Activated naive CD8-positive, alpha-beta T cell treated with anti-CD3 and anti-CD28 coated beads for 36 hours (primary cell): ENCODE data around the gene TCEAL7. TPM values are rescaled to one million over a fixed set of nuclear protein-coding genes. Genes with fewer than 3 reads are reported as not detected.
"Not testable (repeated sequence)": the region's sequence is repeated elsewhere in the genome, so short reads cannot be mapped to it uniquely, and the experiment has no call there.

Experiments
- DNase-seq: peaks from one replicate; pipeline ENCODE4 v3.0.0; 2021
- H3K27ac Mint-ChIP-seq: one replicate; pipeline ENCODE4 v1.8.0; 2022; ENCODE audit warnings: mild to moderate bottlenecking, moderate library complexity, mixed read lengths
- H3K27me3 Mint-ChIP-seq: one replicate; pipeline ENCODE4 v1.8.0; 2022; ENCODE audit warnings: mild to moderate bottlenecking, mixed read lengths
- H3K36me3 Mint-ChIP-seq: one replicate; pipeline ENCODE4 v1.8.0; 2021; ENCODE audit warnings: mild to moderate bottlenecking, mixed read lengths
- H3K4me1 Mint-ChIP-seq: one replicate; pipeline ENCODE4 v1.8.0; 2021; ENCODE audit warnings: mixed read lengths
- H3K4me3 Mint-ChIP-seq: one replicate; pipeline ENCODE4 v1.8.0; 2022; ENCODE audit warnings: mild to moderate bottlenecking, moderate library complexity, mixed read lengths
- H3K9me3 Mint-ChIP-seq: one replicate; pipeline ENCODE4 v1.8.0; 2022; ENCODE audit warnings: mixed read lengths
- total RNA-seq, 2 experiments: library from RNA; stranded (reverse); gene quantifications; one replicate each; pipeline ENCODE4 v1.2.3, GENCODE V29; 2021

TCEAL7 gene
- total RNA-seq, 2 experiments from 2014 or later = not detected

- no peak for DNase-seq
- Mint-ChIP-seq H3K4me1 (peaks cover 9% of the 10 kb centered on the region), H3K27me3 (no peaks in the 10 kb centered on the region), H3K4me3 (peak overlapping the region; percentile 55), H3K9me3 (no peaks in the 10 kb centered on the region), H3K36me3 (peaks cover 5% of the 10 kb centered on the region), H3K27ac (no peak overlapping the region)
Measured at GRCh38 chrX:103357871-103358270, 27.8 kb downstream of the TCEAL7 start.

DNA sequence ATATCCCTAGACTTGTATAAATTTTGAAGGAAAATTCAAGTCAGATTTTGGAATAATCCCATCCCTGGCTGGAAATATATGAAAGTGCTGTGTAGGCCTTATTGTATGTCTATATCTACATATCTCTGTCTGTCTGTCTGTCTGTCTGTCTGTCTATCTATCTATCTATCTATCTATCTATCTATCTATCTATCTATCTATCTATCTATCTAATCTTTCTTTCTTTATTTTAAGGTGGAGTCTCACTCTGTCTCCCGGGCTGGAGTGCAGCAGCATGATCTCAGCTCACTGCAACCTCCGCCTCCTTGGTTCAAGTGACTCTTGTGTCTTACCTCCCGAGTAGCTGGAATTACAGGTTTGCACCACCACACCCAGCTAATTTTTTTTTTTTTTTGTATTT, 29.6 kb downstream of the TCEAL7 start:
- H3K27ac Mint-ChIP-seq, DNase-seq, H3K4me3 Mint-ChIP-seq, H3K4me1 Mint-ChIP-seq, H3K27me3 Mint-ChIP-seq, H3K36me3 Mint-ChIP-seq, H3K9me3 Mint-ChIP-seq: not testable (repeated sequence)

DNA sequence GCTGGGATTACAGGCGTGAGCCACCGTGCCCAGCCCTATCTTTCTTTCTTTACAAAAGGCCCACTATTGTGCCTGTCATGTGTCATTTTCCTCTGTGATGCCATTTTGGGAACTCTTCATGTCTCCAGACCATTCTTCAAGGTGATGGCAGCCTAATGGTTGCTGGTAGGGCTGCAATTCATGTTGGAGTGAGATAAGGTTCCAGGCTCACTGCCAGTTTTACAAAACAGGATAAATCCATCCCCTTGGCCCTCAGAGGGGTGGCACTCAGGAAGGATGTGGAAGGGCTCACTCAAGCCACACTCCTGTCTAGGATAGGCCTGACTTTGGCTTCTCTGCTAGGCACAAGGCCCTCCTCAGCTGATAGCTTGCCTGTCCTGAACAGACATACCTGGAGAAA, 30.1 kb downstream of the TCEAL7 start:
- no peaks in the 10 kb centered on the region for H3K27me3 Mint-ChIP-seq
- no peak overlapping the region for H3K27ac Mint-ChIP-seq
- DNase-seq = no peak
- peaks cover 5% of the 10 kb centered on the region for H3K36me3 Mint-ChIP-seq
- no peak overlapping the region for H3K4me3 Mint-ChIP-seq
- no peaks in the 10 kb centered on the region for H3K9me3 Mint-ChIP-seq
- peaks cover 9% of the 10 kb centered on the region for H3K4me1 Mint-ChIP-seq

GRCh38 chrX:103360916-103361315, 30.9 kb downstream of the TCEAL7 start:
- Mint-ChIP-seq H3K4me1 (peaks cover 5% of the 10 kb centered on the region), H3K4me3 (no peak overlapping the region), H3K9me3 (no peaks in the 10 kb centered on the region), H3K36me3 (peaks cover 5% of the 10 kb centered on the region), H3K27me3 (no peaks in the 10 kb centered on the region), H3K27ac (no peak overlapping the region)
- DNase-seq = no peak

DNA sequence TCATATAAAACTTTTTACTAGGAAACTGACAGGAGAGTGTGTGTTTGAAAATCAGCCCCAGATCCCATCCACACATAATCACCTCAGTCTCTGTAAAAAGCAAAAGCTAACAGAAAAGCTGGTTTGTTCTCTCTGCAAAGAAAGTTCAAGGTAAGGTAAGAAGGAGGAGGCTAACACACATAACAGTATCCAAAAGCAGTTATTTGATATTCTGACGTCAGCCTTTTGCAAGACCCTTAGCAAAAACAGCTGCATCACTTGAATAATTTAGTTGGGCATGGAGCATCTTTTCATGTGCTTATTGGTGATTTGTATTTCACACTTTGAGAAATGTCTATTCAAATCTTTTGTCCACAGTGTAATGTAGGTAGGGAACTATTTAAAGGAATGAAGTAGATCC, 31.8 kb downstream of the TCEAL7 start:
- DNase-seq = no peak
- Mint-ChIP-seq H3K4me1 (peaks cover 3% of the 10 kb centered on the region), H3K27ac (no peak overlapping the region), H3K27me3 (no peaks in the 10 kb centered on the region), H3K36me3 (peaks cover 5% of the 10 kb centered on the region), H3K9me3 (no peaks in the 10 kb centered on the region), H3K4me3 (no peak overlapping the region)

GRCh38 chrX:103362474-103362873, 32.4 kb downstream of the TCEAL7 start:
- Mint-ChIP-seq H3K27ac (no peak overlapping the region), H3K36me3 (peaks cover 4% of the 10 kb centered on the region), H3K4me3 (no peak overlapping the region), H3K27me3 (no peaks in the 10 kb centered on the region), H3K9me3 (no peaks in the 10 kb centered on the region), H3K4me1 (peaks cover 3% of the 10 kb centered on the region)
- no peak for DNase-seq

- no peak for DNase-seq
- Mint-ChIP-seq H3K36me3 (peaks cover 1% of the 10 kb centered on the region), H3K4me1 (no peaks in the 10 kb centered on the region), H3K27ac (no peak overlapping the region), H3K9me3 (no peaks in the 10 kb centered on the region), H3K4me3 (no peak overlapping the region), H3K27me3 (no peaks in the 10 kb centered on the region)
Measured at GRCh38 chrX:103363046-103363445, 33.0 kb downstream of the TCEAL7 start.

DNA sequence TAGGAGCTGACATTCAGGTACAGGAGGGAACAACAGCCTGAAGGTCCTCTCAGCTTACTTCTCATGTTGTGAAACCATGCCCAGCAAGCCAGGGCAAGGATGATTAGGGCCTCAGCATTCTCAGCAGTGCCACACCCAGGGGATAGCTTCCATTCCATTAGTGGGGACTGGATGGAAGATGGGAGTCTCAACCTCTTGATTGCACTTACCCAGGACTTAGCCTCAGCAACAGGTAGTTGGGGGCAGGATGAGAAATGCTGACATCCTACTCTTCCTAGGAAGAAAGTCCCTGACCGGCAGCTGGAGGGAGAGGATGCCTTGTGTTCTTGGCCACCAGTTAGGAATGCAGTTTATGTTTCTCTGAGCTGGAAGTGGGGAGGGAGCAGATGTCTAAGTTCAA, 37.5 kb downstream of the TCEAL7 start:
- Mint-ChIP-seq H3K27ac (no peak overlapping the region), H3K4me1 (no peaks in the 10 kb centered on the region)
- no peak for DNase-seq

GRCh38 chrX:103369479-103369878, 39.4 kb downstream of the TCEAL7 start:
- H3K27me3 Mint-ChIP-seq = no peaks in the 10 kb centered on the region
- H3K4me3 Mint-ChIP-seq = no peak overlapping the region
- DNase-seq = no peak
- H3K36me3 Mint-ChIP-seq = no peaks in the 10 kb centered on the region
- H3K9me3 Mint-ChIP-seq = no peaks in the 10 kb centered on the region
- no peaks in the 10 kb centered on the region for H3K4me1 Mint-ChIP-seq
- no peak overlapping the region for H3K27ac Mint-ChIP-seq

More for the DNA sequence above, 37.5 kb downstream of the TCEAL7 start:
- H3K36me3 Mint-ChIP-seq = no peaks in the 10 kb centered on the region
- H3K9me3 Mint-ChIP-seq = no peaks in the 10 kb centered on the region
- no peak overlapping the region for H3K4me3 Mint-ChIP-seq
- H3K27me3 Mint-ChIP-seq = no peaks in the 10 kb centered on the region

DNA sequence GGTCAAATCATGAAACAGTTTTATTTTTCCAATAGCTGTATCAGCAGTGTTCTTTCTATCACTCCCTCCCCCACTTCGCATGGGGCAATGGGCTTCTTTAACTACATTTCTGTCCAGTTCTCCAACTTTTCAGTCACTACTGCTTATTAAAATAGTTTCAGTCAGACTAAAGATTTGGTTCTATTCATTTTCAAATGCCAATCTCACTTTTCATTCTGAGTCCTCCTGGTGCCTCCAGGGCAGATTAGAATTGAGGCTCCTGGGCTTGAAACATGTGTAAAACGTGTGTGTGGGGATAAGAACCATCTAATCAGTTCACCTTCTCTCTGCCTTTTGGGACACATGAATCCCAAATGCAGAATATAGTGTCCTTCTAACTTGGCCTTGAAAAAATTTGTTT, 42.8 kb downstream of the TCEAL7 start:
- H3K36me3 Mint-ChIP-seq = peaks cover 3% of the 10 kb centered on the region
- H3K27ac Mint-ChIP-seq = no peak overlapping the region
- no peaks in the 10 kb centered on the region for H3K27me3 Mint-ChIP-seq
- peaks cover 8% of the 10 kb centered on the region for H3K4me1 Mint-ChIP-seq
- no peak overlapping the region for H3K4me3 Mint-ChIP-seq
- DNase-seq = no peak
- no peaks in the 10 kb centered on the region for H3K9me3 Mint-ChIP-seq

DNA sequence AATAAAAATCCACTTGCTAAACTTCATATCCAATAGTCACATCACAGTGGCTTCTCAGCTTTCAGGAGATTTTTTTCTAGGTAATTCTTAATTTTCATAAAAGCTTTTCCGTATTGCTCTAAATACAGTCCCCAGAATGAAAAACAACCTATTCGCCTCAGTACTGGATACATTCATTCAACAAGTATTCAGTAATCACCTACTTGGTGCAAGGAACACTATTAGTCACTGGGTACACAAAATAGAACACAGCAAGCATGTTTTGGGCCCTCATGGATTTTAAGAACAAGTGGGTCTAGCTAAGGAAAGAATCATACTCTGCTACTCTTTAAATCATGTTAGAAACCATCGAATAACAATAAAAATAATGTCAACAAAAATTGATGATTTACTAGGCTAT, 43.5 kb downstream of the TCEAL7 start:
- H3K9me3 Mint-ChIP-seq = no peaks in the 10 kb centered on the region
- H3K36me3 Mint-ChIP-seq = peaks cover 3% of the 10 kb centered on the region
- no peak overlapping the region for H3K27ac Mint-ChIP-seq
- no peak for DNase-seq
- no peaks in the 10 kb centered on the region for H3K27me3 Mint-ChIP-seq
- H3K4me1 Mint-ChIP-seq = peaks cover 8% of the 10 kb centered on the region
- H3K4me3 Mint-ChIP-seq = no peak overlapping the region

GRCh38 chrX:103376118-103376978, 46.3 kb downstream of the TCEAL7 start, which contains the start of gene BEX3:
TSS of gene BEX3 (plus strand) at chrX:103376538. CDS start at chrX:103377522, 984 bp downstream.
- peak within 1 kb of the TSS; percentile 81 for H3K4me3 Mint-ChIP-seq
- no peaks in the 10 kb centered on the region for H3K27me3 Mint-ChIP-seq
- H3K36me3 Mint-ChIP-seq = peaks cover 3% of the 10 kb centered on the region
- H3K4me1 Mint-ChIP-seq = peaks cover 8% of the 10 kb centered on the region
- no peaks in the 10 kb centered on the region for H3K9me3 Mint-ChIP-seq
- H3K27ac Mint-ChIP-seq = no peak within 1 kb of the TSS
- peak; percentile 39 for DNase-seq

DNA sequence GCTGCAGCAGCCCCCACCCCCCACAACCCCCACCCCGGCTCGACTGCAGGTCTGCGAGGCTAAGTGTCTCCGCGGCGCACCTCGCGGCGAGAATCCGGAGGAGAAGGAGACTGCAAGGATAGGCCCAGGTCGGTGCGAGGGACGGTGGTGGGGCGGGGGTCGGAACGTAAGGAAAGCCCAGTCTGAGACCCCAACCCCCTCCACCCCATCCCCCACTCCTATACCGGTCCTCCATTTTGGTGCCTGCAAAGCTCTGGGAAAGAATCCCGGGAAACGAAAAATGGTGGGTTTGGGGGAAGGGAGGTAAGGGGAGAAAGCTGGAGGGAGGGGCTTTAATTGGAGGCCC, 46.9 kb downstream of the TCEAL7 start:
- DNase-seq = no peak
- Mint-ChIP-seq H3K36me3 (peaks cover 3% of the 10 kb centered on the region), H3K4me1 (peaks cover 8% of the 10 kb centered on the region), H3K4me3 (peak overlapping the region; percentile 78), H3K9me3 (no peaks in the 10 kb centered on the region), H3K27me3 (no peaks in the 10 kb centered on the region), H3K27ac (no peak overlapping the region)

GRCh38 chrX:103378990-103379389, 49.0 kb downstream of the TCEAL7 start:
- no peaks in the 10 kb centered on the region for H3K9me3 Mint-ChIP-seq
- H3K4me3 Mint-ChIP-seq = no peak overlapping the region
- H3K27me3 Mint-ChIP-seq = no peaks in the 10 kb centered on the region
- DNase-seq = no peak
- peaks cover 8% of the 10 kb centered on the region for H3K4me1 Mint-ChIP-seq
- no peak overlapping the region for H3K27ac Mint-ChIP-seq
- peaks cover 3% of the 10 kb centered on the region for H3K36me3 Mint-ChIP-seq
